B cell (primary cell): ENCODE results near the gene COMMD8. TPM values are rescaled to one million over a fixed set of nuclear protein-coding genes. Genes with fewer than 3 reads are reported as not detected.

Source experiments
- ATAC-seq: fragments of 200-7000 bp; cut with Tn5 transposase; one replicate; pipeline ENCODE4 v1.10.0; 2021; ENCODE audit warnings: low read depth, mild to moderate bottlenecking, moderate number of reproducible peaks, moderate library complexity
- CTCF ChIA-PET: fragments of 350-600 bp; sonication (Branson Sonifier 250); formaldehyde crosslinking; loops from one replicate; lab custom pipeline; 2021; ENCODE audit warnings: antibody characterized with exemption, inconsistent platforms; lab: Charles Lee
- POLR2A ChIA-PET: fragments of 350-600 bp; sonication (Branson Sonifier 250); formaldehyde crosslinking; loops from one replicate; lab custom pipeline; 2021; ENCODE audit warnings: antibody characterized with exemption; lab: Charles Lee
- DNase-seq: peaks from one replicate; pipeline ENCODE4 v3.0.0; 2013
- H2AFZ ChIP-seq: 2 replicates; pipeline ENCODE4 v1.6.1; 2012; ENCODE audit warnings: mild to moderate bottlenecking, low read depth, low read length; ENCODE audit not compliant: insufficient read depth, poor library complexity, severe bottlenecking
- H3K27ac ChIP-seq, 2 donors: 1 replicate in 1 of 2; 2 replicates in 1 of 2; pipeline ENCODE4 v1.5.1; 2012 to 2013; ENCODE audit warnings: low read length in 2 of 2, mild to moderate bottlenecking in 2 of 2, moderate library complexity in 1 of 2
- H3K27me3 ChIP-seq, 4 experiments: fragments of 200-600 bp in 1 of 4; sonication (generic) in 1 of 4; replicated peaks in 1 of 4; 1 replicate in 2 of 4; 2 replicates in 2 of 4; pipeline versions ENCODE4 v1.6.1 to v1.7.0; 2013 to 2016; ENCODE audit warnings: low read length in 3 of 4, mild to moderate bottlenecking in 2 of 4, mixed read lengths in 1 of 4, moderate library complexity in 1 of 4; ENCODE audit not compliant: insufficient read depth in 4 of 4, control insufficient read depth in 3 of 4; ENCODE audit errors: control extremely low read depth in 1 of 4
- H3K36me3 ChIP-seq, 2 experiments: replicated peaks in 1 of 2; 1 replicate in 1 of 2; 2 replicates in 1 of 2; pipeline versions ENCODE4 v1.6.1 to v1.7.1; 2013; ENCODE audit warnings: low read length in 1 of 2; ENCODE audit not compliant: insufficient read depth in 2 of 2, control insufficient read depth in 1 of 2; ENCODE audit errors: control extremely low read depth in 1 of 2, extremely low read depth in 1 of 2
- H3K4me1 ChIP-seq, 2 donors: fragments of 200-600 bp in 1 of 2; sonication (generic) in 1 of 2; 1 replicate in 1 of 2; 2 replicates in 1 of 2; pipeline versions ENCODE4 v1.5.1 to v1.6.1; 2013 to 2017; ENCODE audit warnings: low read length in 2 of 2; ENCODE audit not compliant: control insufficient read depth in 2 of 2, insufficient read depth in 2 of 2
- H3K4me2 ChIP-seq: replicated peaks from 2 replicates; pipeline ENCODE3; 2012; ENCODE audit warnings: mild to moderate bottlenecking, low read depth, low read length; ENCODE audit not compliant: poor library complexity, severe bottlenecking
- H3K4me3 ChIP-seq, 5 experiments: fragments of 200-600 bp in 1 of 5; sonication (generic) in 1 of 5; 1 replicate in 3 of 5; 2 replicates in 2 of 5; pipeline versions ENCODE4 v1.5.1 to v1.7.0; 2011 to 2016; ENCODE audit warnings: low read length in 4 of 5, mild to moderate bottlenecking in 4 of 5, low read depth in 2 of 5, control low read depth in 1 of 5, moderate library complexity in 1 of 5; ENCODE audit not compliant: insufficient read depth in 1 of 5; ENCODE audit errors: control extremely low read depth in 1 of 5, extremely low read depth in 1 of 5
- H3K79me2 ChIP-seq: fragments of 200-600 bp; sonication (generic); one replicate; pipeline ENCODE4 v1.6.0; 2016; ENCODE audit warnings: low read length; ENCODE audit not compliant: control insufficient read depth, insufficient read depth
- H3K9ac ChIP-seq: fragments of 200-600 bp; sonication (generic); 2 replicates; pipeline ENCODE4 v1.6.1; 2017; ENCODE audit warnings: mild to moderate bottlenecking, low read length, moderate library complexity
- H3K9me3 ChIP-seq, 3 donors: one replicate each; pipeline versions ENCODE4 v1.6.1 to v1.7.1; 2013; ENCODE audit warnings: low read length in 2 of 3; ENCODE audit not compliant: control insufficient read depth in 2 of 3, insufficient read depth in 1 of 3; ENCODE audit errors: control extremely low read depth in 1 of 3
- H4K20me1 ChIP-seq: 2 replicates; pipeline ENCODE4 v1.6.0; 2012; ENCODE audit warnings: mild to moderate bottlenecking, low read length; ENCODE audit not compliant: insufficient read depth, control insufficient read depth, poor library complexity, severe bottlenecking
- H3K27ac Mint-ChIP-seq: one replicate; pipeline ENCODE4 v1.8.0; 2021; ENCODE audit warnings: mixed read lengths
- H3K27me3 Mint-ChIP-seq: one replicate; pipeline ENCODE4 v1.8.0; 2021; ENCODE audit warnings: mixed read lengths
- H3K4me1 Mint-ChIP-seq: one replicate; pipeline ENCODE4 v1.8.0; 2021; ENCODE audit warnings: mixed read lengths
- H3K4me3 Mint-ChIP-seq: one replicate; pipeline ENCODE4 v1.8.0; 2021; ENCODE audit warnings: mixed read lengths
- H3K9me3 Mint-ChIP-seq: one replicate; pipeline ENCODE4 v1.8.0; 2022; ENCODE audit warnings: mixed read lengths; ENCODE audit not compliant: insufficient read depth
- EZH2 ChIP-seq: IDR thresholded peaks from 2 replicates; pipeline ENCODE4 v1.6.1; 2012; ENCODE audit warnings: borderline replicate concordance, low read depth, mild to moderate bottlenecking, moderate library complexity, low read length; ENCODE audit not compliant: insufficient read depth, poor library complexity, severe bottlenecking
- WGBS: methylation state at CpG from one replicate; pipeline ENCODE4 v1.1.5; 2013; ENCODE audit warnings: missing lambda C conversion rate; ENCODE audit not compliant: insufficient coverage; 5-methylcytosine and 5-hydroxymethylcytosine counted together
- intact Hi-C: fragments of 100-400 bp; cut with micrococcal nuclease; formaldehyde crosslinking; loops from one replicate; pipeline ENCODE4 v1.10.0; 2022
- polyA plus RNA-seq: library from polyadenylated mRNA; depleted of rRNA; stranded (reverse); fragments of >200 nt; gene quantifications from 2 replicates; pipeline ENCODE4 v1.2.3, GENCODE V29; 2012
- total RNA-seq, 2 donors: library from RNA; stranded (reverse); fragments of 120-200 nt in 1 of 2; gene quantifications; 1 replicate in 1 of 2; 2 replicates in 1 of 2; pipeline versions ENCODE4 v1.2.3 to v1.2.4, GENCODE V29; 2013 to 2022
- TF ChIP-seq, protein P1 (sequence below): fragments of 200-600 bp; IDR thresholded peaks from one replicate; pipeline ENCODE4 v1.8.0; 2022; ENCODE audit warnings: antibody characterized with exemption, mild to moderate bottlenecking

Gene COMMD8
- total and polyA plus RNA-seq, 2 donors (not counting 1 experiment from before 2014, with no cell fraction given): 5.5 to 15.2 TPM

GRCh38 chr4:47475411-47475810 is 11.9 kb upstream of the COMMD8 start:
- H3K9me3 ChIP-seq: peaks cover 0 to 3% (median 0%) of the 10 kb centered on the region in 3 donors
- H3K4me1 Mint-ChIP-seq: no peaks in the 10 kb centered on the region
- no peak overlapping the region for H3K9ac ChIP-seq
- no peak overlapping the region for H3K27ac Mint-ChIP-seq
- H3K4me1 ChIP-seq: no peaks in the 10 kb centered on the region
- H3K79me2 ChIP-seq: no peaks in the 10 kb centered on the region
- H3K36me3 ChIP-seq: no peaks in the 10 kb centered on the region
- H4K20me1 ChIP-seq: no peaks in the 10 kb centered on the region
- POLR2A ChIA-PET: no interaction called here
- no peaks in the 10 kb centered on the region for H3K27me3 ChIP-seq
- no peaks in the 10 kb centered on the region for H3K27me3 Mint-ChIP-seq
- WGBS: 100% methylated on average over 1 of the region's 1 CpG
- no peak for ATAC-seq
- H3K4me3 Mint-ChIP-seq: no peak overlapping the region
- H3K4me3 ChIP-seq: no peak overlapping the region
- H3K4me2 ChIP-seq: no peak overlapping the region
- no peak for DNase-seq
- H3K27ac ChIP-seq: no peak overlapping the region
- no peak overlapping the region for H2AFZ ChIP-seq
- intact Hi-C loops: no loop called here
- TF ChIP-seq, protein P1, sequence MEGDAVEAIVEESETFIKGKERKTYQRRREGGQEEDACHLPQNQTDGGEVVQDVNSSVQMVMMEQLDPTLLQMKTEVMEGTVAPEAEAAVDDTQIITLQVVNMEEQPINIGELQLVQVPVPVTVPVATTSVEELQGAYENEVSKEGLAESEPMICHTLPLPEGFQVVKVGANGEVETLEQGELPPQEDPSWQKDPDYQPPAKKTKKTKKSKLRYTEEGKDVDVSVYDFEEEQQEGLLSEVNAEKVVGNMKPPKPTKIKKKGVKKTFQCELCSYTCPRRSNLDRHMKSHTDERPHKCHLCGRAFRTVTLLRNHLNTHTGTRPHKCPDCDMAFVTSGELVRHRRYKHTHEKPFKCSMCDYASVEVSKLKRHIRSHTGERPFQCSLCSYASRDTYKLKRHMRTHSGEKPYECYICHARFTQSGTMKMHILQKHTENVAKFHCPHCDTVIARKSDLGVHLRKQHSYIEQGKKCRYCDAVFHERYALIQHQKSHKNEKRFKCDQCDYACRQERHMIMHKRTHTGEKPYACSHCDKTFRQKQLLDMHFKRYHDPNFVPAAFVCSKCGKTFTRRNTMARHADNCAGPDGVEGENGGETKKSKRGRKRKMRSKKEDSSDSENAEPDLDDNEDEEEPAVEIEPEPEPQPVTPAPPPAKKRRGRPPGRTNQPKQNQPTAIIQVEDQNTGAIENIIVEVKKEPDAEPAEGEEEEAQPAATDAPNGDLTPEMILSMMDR: no peak
- TF ChIP-seq EZH2: no peak
- CTCF ChIA-PET: no interaction called here
- H3K9me3 Mint-ChIP-seq: no peaks in the 10 kb centered on the region

DNA sequence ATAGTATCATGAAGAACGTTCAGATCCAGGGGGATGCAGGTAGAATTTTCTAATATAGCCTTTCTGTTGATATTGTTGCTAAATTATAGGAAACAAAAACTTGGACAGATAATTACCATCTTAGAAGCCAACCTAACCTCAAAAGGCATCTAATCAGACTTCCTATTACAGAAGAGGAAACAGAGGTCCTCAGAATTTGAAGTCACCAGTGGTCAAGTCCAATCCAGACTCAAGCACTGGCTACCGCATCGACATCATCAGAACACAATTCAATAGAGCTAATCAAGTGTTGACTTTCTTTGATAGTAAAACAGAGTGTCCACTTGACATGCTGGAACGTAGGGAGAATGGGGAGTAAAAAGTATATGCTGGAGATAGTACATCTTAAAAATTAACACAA is 11.3 kb upstream of the COMMD8 start:
- intact Hi-C loops: no loop called here
- no peak overlapping the region for H3K9ac ChIP-seq
- ChIA-PET POLR2A (no interaction called here), CTCF (no interaction called here)
- H2AFZ ChIP-seq: no peak overlapping the region
- DNase-seq (no peak), ATAC-seq (no peak)
- no peaks in the 10 kb centered on the region for H3K4me1 ChIP-seq
- no peaks in the 10 kb centered on the region for H3K27me3 ChIP-seq
- TF ChIP-seq, protein P1: no peak
- TF ChIP-seq EZH2: no peak
- no peaks in the 10 kb centered on the region for H4K20me1 ChIP-seq
- no peaks in the 10 kb centered on the region for H3K79me2 ChIP-seq
- no peak overlapping the region for H3K4me2 ChIP-seq
- Mint-ChIP-seq H3K4me1 (no peaks in the 10 kb centered on the region), H3K9me3 (no peaks in the 10 kb centered on the region), H3K4me3 (no peak overlapping the region), H3K27ac (no peak overlapping the region), H3K27me3 (no peaks in the 10 kb centered on the region)
- no CpG with 5 or more reads among the region's 4 CpGs for WGBS
- H3K27ac ChIP-seq: no peak overlapping the region
- H3K36me3 ChIP-seq: no peaks in the 10 kb centered on the region
- no peak overlapping the region for H3K4me3 ChIP-seq
- peaks cover 0 to 3% (median 0%) of the 10 kb centered on the region in 3 donors for H3K9me3 ChIP-seq
